ENCODE results near the gene NMNAT3.

The NMNAT3 gene

GRCh38 chr3:139577909-139578308 lies 99.9 kb downstream of the NMNAT3 start:
- DNase-seq: no peak

GRCh38 chr3:139577346-139577745 lies 100.4 kb downstream of the NMNAT3 start:
- DNase-seq: no peak

- DNase-seq: no peak
Observed at GRCh38 chr3:139574026-139574947, 103.5 kb downstream of the NMNAT3 start.

- DNase-seq: no peak
Observed at GRCh38 chr3:139572847-139573672, 104.7 kb downstream of the NMNAT3 start.

- DNase-seq: no peak
Observed at GRCh38 chr3:139571711-139572110, 106.1 kb downstream of the NMNAT3 start.

GRCh38 chr3:139564294-139564861 lies 113.4 kb downstream of the NMNAT3 start:
- no peak for DNase-seq

- DNase-seq: no peak
Observed at GRCh38 chr3:139561959-139562676, 115.7 kb downstream of the NMNAT3 start.

GRCh38 chr3:139561255-139561817 lies 116.4 kb downstream of the NMNAT3 start:
- DNase-seq: no peak

- no peak for DNase-seq
Observed at GRCh38 chr3:139560411-139560810, 117.4 kb downstream of the NMNAT3 start.

- no peak for DNase-seq
Observed at GRCh38 chr3:139559541-139559940, 118.2 kb downstream of the NMNAT3 start.

- no peak for DNase-seq
Observed at GRCh38 chr3:139558351-139559266, 119.2 kb downstream of the NMNAT3 start.

GRCh38 chr3:139557041-139557440 lies 120.7 kb downstream of the NMNAT3 start:
- no peak for DNase-seq

- DNase-seq: no peak
Observed at GRCh38 chr3:139555249-139555648, 122.5 kb downstream of the NMNAT3 start.

- DNase-seq: no peak
Observed at GRCh38 chr3:139554628-139555027, 123.1 kb downstream of the NMNAT3 start.

- no peak for DNase-seq
Observed at GRCh38 chr3:139552632-139553365, 125.0 kb downstream of the NMNAT3 start.

GRCh38 chr3:139548801-139549200 lies 129.0 kb downstream of the NMNAT3 start:
- no peak for DNase-seq

- no peak for DNase-seq
Observed at GRCh38 chr3:139547666-139548065, 130.1 kb downstream of the NMNAT3 start.

GRCh38 chr3:139546772-139547171 lies 131.0 kb downstream of the NMNAT3 start:
- DNase-seq: no peak

- no peak for DNase-seq
Observed at GRCh38 chr3:139541532-139542288, 136.1 kb downstream of the NMNAT3 start.

Data from CD4-positive, alpha-beta T cell treated with Interleukin-17A for 4 hours (primary cell).